Measurements from ENCODE around the gene KIF26B. TPM values are rescaled to one million over a fixed set of nuclear protein-coding genes. Genes with fewer than 3 reads are reported as not detected.
A peak's percentile ranks its signal among the peaks of the same experiment; 100 is the strongest.
"Not testable (repeated sequence)": the region's sequence is repeated elsewhere in the genome, so short reads cannot be mapped to it uniquely, and the experiment has no call there.

KIF26B gene
- polyA plus RNA-seq, 1 donor = 1.00 TPM

GRCh38 chr1:245355851-245356630 lies 201.3 kb downstream of the KIF26B start:
- DNase-seq (ENCODE audit: low read depth) = not testable (repeated sequence)

- DNase-seq (ENCODE audit: low read depth) = no peak
Measured at GRCh38 chr1:245356891-245357585, 202.3 kb downstream of the KIF26B start.

GRCh38 chr1:245359101-245359680 lies 204.4 kb downstream of the KIF26B start:
- DNase-seq (ENCODE audit: low read depth) = not testable (repeated sequence)

- DNase-seq (ENCODE audit: low read depth) = peak; percentile 14
Measured at GRCh38 chr1:245361065-245361464, 206.3 kb downstream of the KIF26B start.

- DNase-seq (ENCODE audit: low read depth) = no peak
Measured at GRCh38 chr1:245361951-245362350, 207.2 kb downstream of the KIF26B start.

GRCh38 chr1:245363461-245364200 lies 208.8 kb downstream of the KIF26B start:
- no peak for DNase-seq (ENCODE audit: low read depth)

- DNase-seq (ENCODE audit: low read depth) = no peak
Measured at GRCh38 chr1:245365095-245366020, 210.6 kb downstream of the KIF26B start.

GRCh38 chr1:245366886-245367285 lies 212.1 kb downstream of the KIF26B start:
- DNase-seq (ENCODE audit: low read depth) = no peak

- DNase-seq (ENCODE audit: low read depth) = no peak
Measured at GRCh38 chr1:245370175-245370825, 215.5 kb downstream of the KIF26B start.

GRCh38 chr1:245370905-245371581 lies 216.3 kb downstream of the KIF26B start:
- DNase-seq (ENCODE audit: low read depth) = no peak

GRCh38 chr1:245373131-245373530 lies 218.3 kb downstream of the KIF26B start:
- no peak for DNase-seq (ENCODE audit: low read depth)

- DNase-seq (ENCODE audit: low read depth) = no peak
Measured at GRCh38 chr1:245375789-245376460, 221.1 kb downstream of the KIF26B start.

GRCh38 chr1:245377854-245378253 lies 223.1 kb downstream of the KIF26B start:
- DNase-seq (ENCODE audit: low read depth) = no peak

- DNase-seq (ENCODE audit: low read depth) = no peak
Measured at GRCh38 chr1:245378311-245378722, 223.5 kb downstream of the KIF26B start.

GRCh38 chr1:245378745-245379144 lies 224.0 kb downstream of the KIF26B start:
- DNase-seq (ENCODE audit: low read depth) = no peak

- DNase-seq (ENCODE audit: low read depth) = no peak
Measured at GRCh38 chr1:245380790-245381535, 226.2 kb downstream of the KIF26B start.

GRCh38 chr1:245382981-245383380 lies 228.2 kb downstream of the KIF26B start:
- DNase-seq (ENCODE audit: low read depth) = no peak
